ENCODE results near the gene HORMAD2. TPM values are rescaled to one million over a fixed set of nuclear protein-coding genes. Genes with fewer than 3 reads are reported as not detected.

The HORMAD2 gene
- total RNA-seq, 1 donor from 2014 or later = not detected

DNA sequence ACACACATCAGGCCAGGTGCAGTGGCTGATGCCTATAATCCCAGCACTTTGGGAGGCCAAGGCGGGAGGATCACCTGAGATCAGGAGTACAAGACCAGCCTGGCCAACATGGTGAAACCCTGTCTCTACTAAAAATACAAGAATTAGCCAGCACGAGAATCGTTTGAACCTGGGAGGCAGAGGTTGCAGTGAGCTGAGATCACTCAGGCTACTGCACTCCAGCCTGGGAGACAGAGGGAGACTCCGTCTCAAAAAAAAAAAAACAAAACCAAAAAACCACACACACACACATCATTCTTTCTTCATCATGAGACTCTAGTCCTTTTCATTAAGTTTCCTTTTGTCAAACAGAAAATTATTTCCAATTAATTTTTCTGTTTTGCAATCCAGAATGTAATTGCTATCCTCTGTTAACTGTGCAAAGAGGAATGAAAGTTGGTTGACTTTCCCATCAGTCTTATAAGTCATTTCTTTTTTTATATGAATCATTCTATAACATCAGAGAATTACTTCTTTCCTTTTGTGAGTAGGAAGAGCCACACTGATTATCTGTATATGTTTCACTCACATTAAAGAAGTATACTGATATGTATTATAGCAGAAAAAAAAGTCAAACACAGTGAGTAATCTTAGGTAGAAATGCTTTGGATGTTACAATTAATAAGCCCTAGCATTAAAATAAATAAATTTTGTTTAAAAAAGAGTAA is 52.2 kb downstream of the HORMAD2 start:
- Histone ChIP-seq H3K27ac (no peak overlapping the region), H3K36me3 (no peaks in the 10 kb centered on the region), H3K4me1 (no peaks in the 10 kb centered on the region), H3K9me3 (no peaks in the 10 kb centered on the region), H3K27me3 (no peaks in the 10 kb centered on the region), H3K4me3 (no peak overlapping the region)
- DNase-seq (ENCODE audit: low spot score in 2 of 2) = no peak
- TF ChIP-seq, protein P1, sequence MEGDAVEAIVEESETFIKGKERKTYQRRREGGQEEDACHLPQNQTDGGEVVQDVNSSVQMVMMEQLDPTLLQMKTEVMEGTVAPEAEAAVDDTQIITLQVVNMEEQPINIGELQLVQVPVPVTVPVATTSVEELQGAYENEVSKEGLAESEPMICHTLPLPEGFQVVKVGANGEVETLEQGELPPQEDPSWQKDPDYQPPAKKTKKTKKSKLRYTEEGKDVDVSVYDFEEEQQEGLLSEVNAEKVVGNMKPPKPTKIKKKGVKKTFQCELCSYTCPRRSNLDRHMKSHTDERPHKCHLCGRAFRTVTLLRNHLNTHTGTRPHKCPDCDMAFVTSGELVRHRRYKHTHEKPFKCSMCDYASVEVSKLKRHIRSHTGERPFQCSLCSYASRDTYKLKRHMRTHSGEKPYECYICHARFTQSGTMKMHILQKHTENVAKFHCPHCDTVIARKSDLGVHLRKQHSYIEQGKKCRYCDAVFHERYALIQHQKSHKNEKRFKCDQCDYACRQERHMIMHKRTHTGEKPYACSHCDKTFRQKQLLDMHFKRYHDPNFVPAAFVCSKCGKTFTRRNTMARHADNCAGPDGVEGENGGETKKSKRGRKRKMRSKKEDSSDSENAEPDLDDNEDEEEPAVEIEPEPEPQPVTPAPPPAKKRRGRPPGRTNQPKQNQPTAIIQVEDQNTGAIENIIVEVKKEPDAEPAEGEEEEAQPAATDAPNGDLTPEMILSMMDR (IDR thresholded peaks at IDR 0.05) = no peak
- intact Hi-C loops (cut with DNase I) = no loop called here

- Histone ChIP-seq H3K4me3 (no peak overlapping the region), H3K9me3 (peaks cover 0 to 15% of the 10 kb centered on the region in 2 donors), H3K36me3 (no peaks in the 10 kb centered on the region), H3K27me3 (no peaks in the 10 kb centered on the region), H3K27ac (no peak overlapping the region), H3K4me1 (no peaks in the 10 kb centered on the region)
- TF ChIP-seq, protein P1 (IDR thresholded peaks at IDR 0.05) = no peak
- no peak for DNase-seq (ENCODE audit: low spot score in 2 of 2)
- intact Hi-C loops (cut with DNase I) = no loop called here
Observed at GRCh38 chr22:30140414-30140813, 60.1 kb downstream of the HORMAD2 start.

DNA sequence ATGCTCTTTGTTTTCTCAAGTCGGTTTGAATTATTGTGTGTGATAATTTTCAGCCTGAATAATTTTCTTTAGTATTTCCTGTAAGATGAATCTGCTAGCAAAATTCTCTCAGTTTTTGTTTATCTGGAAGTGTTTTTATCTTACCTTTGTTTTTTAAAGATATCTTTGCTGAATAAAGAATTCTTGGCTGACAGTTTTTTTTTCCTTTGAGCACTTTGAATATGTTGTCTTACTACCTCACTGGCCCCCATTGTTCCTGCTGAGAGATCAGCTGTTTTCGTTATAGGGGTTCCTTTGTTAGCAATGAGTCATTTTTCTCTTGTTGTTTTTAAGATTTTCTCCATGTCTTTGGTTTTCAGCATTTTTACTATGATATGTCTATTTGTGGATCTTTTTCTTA is 63.0 kb downstream of the HORMAD2 start:
- Histone ChIP-seq H3K27ac (no peak overlapping the region), H3K27me3 (no peaks in the 10 kb centered on the region), H3K4me3 (no peak overlapping the region), H3K36me3 (no peaks in the 10 kb centered on the region), H3K9me3 (peaks cover 0 to 15% of the 10 kb centered on the region in 2 donors), H3K4me1 (no peaks in the 10 kb centered on the region)
- TF ChIP-seq, protein P1 (IDR thresholded peaks at IDR 0.05) = no peak
- intact Hi-C loops (cut with DNase I) = no loop called here
- DNase-seq (ENCODE audit: low spot score in 2 of 2) = no peak

DNA sequence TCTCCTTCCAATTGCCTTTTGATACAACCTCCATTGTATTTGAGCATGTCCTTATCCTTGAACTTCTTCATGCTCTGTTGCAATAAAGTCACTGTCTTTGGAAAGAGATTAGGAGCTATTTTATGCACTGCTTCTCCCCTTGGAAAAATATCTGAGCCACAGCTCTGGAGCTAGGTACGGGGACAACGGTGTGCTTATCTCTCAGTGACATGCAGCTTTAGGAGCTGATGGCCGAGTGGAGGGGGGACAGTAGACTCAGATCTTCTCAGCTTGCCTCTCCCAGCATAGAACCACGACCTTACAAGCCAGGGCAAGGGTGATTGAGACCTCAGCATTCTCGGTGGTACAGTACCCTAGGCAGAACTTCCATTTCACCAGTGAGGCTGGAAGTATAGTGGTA is 64.1 kb downstream of the HORMAD2 start:
- no peaks in the 10 kb centered on the region for H3K4me1 ChIP-seq
- H3K4me3 ChIP-seq = no peak overlapping the region
- peaks cover 0 to 15% of the 10 kb centered on the region in 2 donors for H3K9me3 ChIP-seq
- TF ChIP-seq, protein P1 (IDR thresholded peaks at IDR 0.05) = no peak
- no peaks in the 10 kb centered on the region for H3K27me3 ChIP-seq
- H3K36me3 ChIP-seq = no peaks in the 10 kb centered on the region
- intact Hi-C loops (cut with DNase I) = no loop called here
- H3K27ac ChIP-seq = no peak overlapping the region
- DNase-seq (ENCODE audit: low spot score in 2 of 2) = no peak

GRCh38 chr22:30150212-30150611 is 69.9 kb downstream of the HORMAD2 start:
- DNase-seq (ENCODE audit: low spot score in 2 of 2) = no peak
- Histone ChIP-seq H3K36me3 (no peaks in the 10 kb centered on the region), H3K9me3 (no peaks in the 10 kb centered on the region), H3K4me3 (no peak overlapping the region), H3K27ac (no peak overlapping the region), H3K27me3 (no peaks in the 10 kb centered on the region), H3K4me1 (no peaks in the 10 kb centered on the region)
- intact Hi-C loops (cut with DNase I) = no loop called here
- TF ChIP-seq, protein P1 (IDR thresholded peaks at IDR 0.05) = no peak
